ENCODE data around the gene POPDC3. TPM values are rescaled to one million over a fixed set of nuclear protein-coding genes. Genes with fewer than 3 reads are reported as not detected.
A peak's percentile ranks its signal among the peaks of the same experiment; 100 is the strongest.

The POPDC3 gene
- total RNA-seq, 4 donors from 2014 or later, result 0.38 TPM; not detected in 3

- intact Hi-C loops (cut with DNase I), result no loop called here
- TF ChIP-seq CTCF (IDR thresholded peaks at IDR 0.05), result no peak
- TF ChIP-seq POLR2A (IDR thresholded peaks at IDR 0.05), result no peak
- Histone ChIP-seq H3K27ac (no peak overlapping the region), H3K4me1 (no peaks in the 10 kb centered on the region), H3K9me3 (no peaks in the 10 kb centered on the region), H3K36me3 (no peaks in the 10 kb centered on the region), H3K4me3 (no peak overlapping the region), H3K27me3 (no peaks in the 10 kb centered on the region)
- no peak for DNase-seq
- WGBS, 2 donors, result 71 to 72% methylated on average over 4 of the region's 4 CpGs
Measured at GRCh38 chr6:105161421-105161820, 18.4 kb downstream of the POPDC3 start.

GRCh38 chr6:105153676-105154075 is 26.1 kb downstream of the POPDC3 start:
- Histone ChIP-seq H3K27ac (no peak overlapping the region), H3K36me3 (no peaks in the 10 kb centered on the region), H3K27me3 (no peaks in the 10 kb centered on the region), H3K9me3 (no peaks in the 10 kb centered on the region), H3K4me1 (no peaks in the 10 kb centered on the region), H3K4me3 (no peak overlapping the region)
- DNase-seq, result no peak
- WGBS, 2 donors, result 75 to 83% methylated on average over 3 of the region's 3 CpGs
- intact Hi-C loops (cut with DNase I), result no loop called here
- TF ChIP-seq CTCF (IDR thresholded peaks at IDR 0.05), result no peak
- no peak for TF ChIP-seq POLR2A (IDR thresholded peaks at IDR 0.05)

- H3K9me3 ChIP-seq, result no peaks in the 10 kb centered on the region
- H3K4me3 ChIP-seq, result no peak overlapping the region
- intact Hi-C loops (cut with DNase I), result no loop called here
- H3K27ac ChIP-seq, result no peak overlapping the region
- no peak for DNase-seq
- no peaks in the 10 kb centered on the region for H3K36me3 ChIP-seq
- H3K27me3 ChIP-seq, result no peaks in the 10 kb centered on the region
- no peaks in the 10 kb centered on the region for H3K4me1 ChIP-seq
- TF ChIP-seq CTCF (IDR thresholded peaks at IDR 0.05) (no peak), POLR2A (IDR thresholded peaks at IDR 0.05) (no peak)
Measured at GRCh38 chr6:105152880-105153279, 26.9 kb downstream of the POPDC3 start.

GRCh38 chr6:105151644-105152043 is 28.2 kb downstream of the POPDC3 start:
- Histone ChIP-seq H3K4me1 (no peaks in the 10 kb centered on the region), H3K36me3 (no peaks in the 10 kb centered on the region), H3K27me3 (no peaks in the 10 kb centered on the region), H3K9me3 (no peaks in the 10 kb centered on the region), H3K27ac (no peak overlapping the region), H3K4me3 (no peak overlapping the region)
- intact Hi-C loops (cut with DNase I), result no loop called here
- DNase-seq, result no peak
- TF ChIP-seq POLR2A (IDR thresholded peaks at IDR 0.05), result no peak
- TF ChIP-seq CTCF (IDR thresholded peaks at IDR 0.05), result no peak

- Histone ChIP-seq H3K27ac (no peak overlapping the region), H3K9me3 (no peaks in the 10 kb centered on the region), H3K4me3 (peak overlapping the region in 1 of 4 donors; percentile 89), H3K4me1 (peaks cover 0 to 22% (median 6%) of the 10 kb centered on the region in 3 donors), H3K36me3 (no peaks in the 10 kb centered on the region), H3K27me3 (peaks cover 0 to 32% (median 2%) of the 10 kb centered on the region in 4 donors)
- no peak for TF ChIP-seq POLR2A (IDR thresholded peaks at IDR 0.05)
- TF ChIP-seq CTCF (IDR thresholded peaks at IDR 0.05), result no peak
- no peak for DNase-seq
- intact Hi-C loops (cut with DNase I), result no loop called here
- 81 to 86% methylated on average over 2 of the region's 2 CpGs for WGBS, 2 donors
Measured at GRCh38 chr6:105138141-105138540, 41.7 kb downstream of the POPDC3 start.

All from esophagus squamous epithelium (tissue), 5 donors.